ENCODE measurements around the gene SSBP2. TPM values are rescaled to one million over a fixed set of nuclear protein-coding genes. Genes with fewer than 3 reads are reported as not detected.

The SSBP2 gene
- total RNA-seq, 1 donor from 2014 or later, result 149 TPM

DNA sequence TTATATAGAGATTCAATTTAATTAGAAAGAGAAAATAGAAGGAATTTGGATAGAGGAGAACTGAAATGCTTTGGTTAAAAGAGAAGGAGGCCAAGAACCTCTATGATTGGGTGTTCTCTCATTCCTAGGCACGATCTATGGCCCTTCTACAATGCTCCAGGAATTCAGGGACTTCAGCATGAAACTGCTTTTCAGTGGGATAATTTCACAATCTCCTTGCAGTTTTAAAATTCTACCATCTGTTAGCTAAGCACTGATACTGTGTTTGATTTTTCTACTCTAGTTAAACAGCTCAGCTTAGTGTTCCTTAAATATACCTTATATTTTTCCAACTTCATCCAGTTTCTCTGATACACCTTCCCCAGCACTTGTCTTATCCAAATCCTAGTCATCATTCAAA, 141.9 kb downstream of the SSBP2 start:
- Mint-ChIP-seq H3K4me1 (ENCODE audit: unreplicated experiment) (peaks cover 8% of the 10 kb centered on the region), H3K4me3 (ENCODE audit: unreplicated experiment) (no peak overlapping the region), H3K9me3 (ENCODE audit: unreplicated experiment) (no peaks in the 10 kb centered on the region), H3K27ac (ENCODE audit: unreplicated experiment) (no peak overlapping the region), H3K27me3 (ENCODE audit: unreplicated experiment) (no peaks in the 10 kb centered on the region), H3K36me3 (ENCODE audit: low read depth, unreplicated experiment) (peaks cover 35% of the 10 kb centered on the region)
- no peak for TF ChIP-seq CTCF (IDR thresholded peaks at IDR 0.05; ENCODE audit: unreplicated experiment)
- DNase-seq (ENCODE audit: low spot score), result no peak

GRCh38 chr5:81607693-81608092, 143.2 kb downstream of the SSBP2 start:
- Mint-ChIP-seq H3K36me3 (ENCODE audit: low read depth, unreplicated experiment) (peaks cover 26% of the 10 kb centered on the region), H3K27me3 (ENCODE audit: unreplicated experiment) (no peaks in the 10 kb centered on the region), H3K4me3 (ENCODE audit: unreplicated experiment) (no peak overlapping the region), H3K9me3 (ENCODE audit: unreplicated experiment) (no peaks in the 10 kb centered on the region), H3K27ac (ENCODE audit: unreplicated experiment) (no peak overlapping the region), H3K4me1 (ENCODE audit: unreplicated experiment) (peaks cover 9% of the 10 kb centered on the region)
- TF ChIP-seq CTCF (IDR thresholded peaks at IDR 0.05; ENCODE audit: unreplicated experiment), result no peak
- no peak for DNase-seq (ENCODE audit: low spot score)

DNA sequence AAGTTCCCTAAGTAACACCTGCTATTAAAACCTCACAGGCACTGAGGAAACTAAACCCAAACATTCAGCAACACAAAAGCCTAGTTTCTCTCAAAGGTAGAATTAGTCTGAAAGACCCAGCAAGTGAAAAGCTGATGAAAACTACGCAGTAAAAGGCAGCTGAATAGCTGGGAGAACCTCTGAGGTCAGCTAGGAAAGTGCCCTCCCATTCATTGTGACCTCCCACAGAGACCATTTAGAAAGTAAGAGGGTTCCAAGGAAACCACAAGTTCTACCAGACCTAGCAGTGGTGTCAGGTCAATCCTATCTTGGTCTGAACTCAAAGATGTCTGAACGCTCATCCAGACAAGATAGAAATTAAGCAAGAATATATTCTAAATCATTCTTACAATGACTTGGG, 144.7 kb downstream of the SSBP2 start:
- DNase-seq (ENCODE audit: low spot score), result no peak
- Mint-ChIP-seq H3K27me3 (ENCODE audit: unreplicated experiment) (no peaks in the 10 kb centered on the region), H3K36me3 (ENCODE audit: low read depth, unreplicated experiment) (peaks cover 20% of the 10 kb centered on the region), H3K9me3 (ENCODE audit: unreplicated experiment) (no peaks in the 10 kb centered on the region), H3K4me3 (ENCODE audit: unreplicated experiment) (no peak overlapping the region), H3K27ac (ENCODE audit: unreplicated experiment) (no peak overlapping the region), H3K4me1 (ENCODE audit: unreplicated experiment) (peaks cover 21% of the 10 kb centered on the region)
- TF ChIP-seq CTCF (IDR thresholded peaks at IDR 0.05; ENCODE audit: unreplicated experiment), result no peak

DNA sequence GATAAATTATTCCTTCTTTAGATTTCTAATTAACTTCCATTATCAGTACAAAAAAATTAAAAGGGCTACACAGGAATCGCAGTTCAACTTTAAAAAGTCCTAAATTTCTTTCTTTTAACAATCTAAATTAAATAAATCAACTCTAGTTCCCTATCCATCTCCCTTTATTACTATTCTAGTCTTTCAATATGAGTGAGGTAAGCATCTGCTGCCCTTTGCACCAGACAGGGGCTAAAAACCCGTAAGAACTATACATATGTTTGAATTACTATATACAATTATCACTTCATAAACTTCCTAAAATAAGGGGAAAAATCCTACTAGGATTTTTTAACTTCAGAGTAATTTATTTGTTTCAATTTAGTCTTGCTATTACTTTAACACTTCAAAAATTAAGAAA, 145.6 kb downstream of the SSBP2 start:
- no peak overlapping the region for H3K4me3 Mint-ChIP-seq (ENCODE audit: unreplicated experiment)
- H3K4me1 Mint-ChIP-seq (ENCODE audit: unreplicated experiment), result peaks cover 21% of the 10 kb centered on the region
- H3K9me3 Mint-ChIP-seq (ENCODE audit: unreplicated experiment), result no peaks in the 10 kb centered on the region
- DNase-seq (ENCODE audit: low spot score), result no peak
- no peak for TF ChIP-seq CTCF (IDR thresholded peaks at IDR 0.05; ENCODE audit: unreplicated experiment)
- no peak overlapping the region for H3K27ac Mint-ChIP-seq (ENCODE audit: unreplicated experiment)
- peaks cover 3% of the 10 kb centered on the region for H3K27me3 Mint-ChIP-seq (ENCODE audit: unreplicated experiment)
- peaks cover 12% of the 10 kb centered on the region for H3K36me3 Mint-ChIP-seq (ENCODE audit: low read depth, unreplicated experiment)

- peaks cover 1% of the 10 kb centered on the region for H3K36me3 Mint-ChIP-seq (ENCODE audit: low read depth, unreplicated experiment)
- no peak for DNase-seq (ENCODE audit: low spot score)
- no peaks in the 10 kb centered on the region for H3K9me3 Mint-ChIP-seq (ENCODE audit: unreplicated experiment)
- H3K27me3 Mint-ChIP-seq (ENCODE audit: unreplicated experiment), result peaks cover 3% of the 10 kb centered on the region
- TF ChIP-seq CTCF (IDR thresholded peaks at IDR 0.05; ENCODE audit: unreplicated experiment), result no peak
- no peak overlapping the region for H3K27ac Mint-ChIP-seq (ENCODE audit: unreplicated experiment)
- H3K4me1 Mint-ChIP-seq (ENCODE audit: unreplicated experiment), result peaks cover 21% of the 10 kb centered on the region
- no peak overlapping the region for H3K4me3 Mint-ChIP-seq (ENCODE audit: unreplicated experiment)
Observed at GRCh38 chr5:81604193-81604592, 146.7 kb downstream of the SSBP2 start.

Data from endothelial cell (in vitro differentiated cells).